ENCODE results near the gene PARD6G.

PARD6G gene

GRCh38 chr18:80136679-80137078 lies 110.6 kb downstream of the PARD6G start:
- DNase-seq, result no peak

- DNase-seq, result no peak
Measured at GRCh38 chr18:80135136-80135535, 112.2 kb downstream of the PARD6G start.

- no peak for DNase-seq
Measured at GRCh38 chr18:80133124-80133523, 114.2 kb downstream of the PARD6G start.

GRCh38 chr18:80132180-80132812 lies 115.0 kb downstream of the PARD6G start:
- DNase-seq, result no peak

- no peak for DNase-seq
Measured at GRCh38 chr18:80130555-80130954, 116.8 kb downstream of the PARD6G start.

GRCh38 chr18:80129672-80130367 lies 117.5 kb downstream of the PARD6G start:
- DNase-seq, result no peak

GRCh38 chr18:80127635-80128034 lies 119.7 kb downstream of the PARD6G start:
- no peak for DNase-seq

- no peak for DNase-seq
Measured at GRCh38 chr18:80126797-80127196, 120.5 kb downstream of the PARD6G start.

GRCh38 chr18:80124131-80124530 lies 123.2 kb downstream of the PARD6G start:
- no peak for DNase-seq

GRCh38 chr18:80120932-80121331 lies 126.4 kb downstream of the PARD6G start:
- no peak for DNase-seq

GRCh38 chr18:80119111-80119510 lies 128.2 kb downstream of the PARD6G start:
- DNase-seq, result no peak

- DNase-seq, result no peak
Measured at GRCh38 chr18:80115035-80115434, 132.3 kb downstream of the PARD6G start.

- DNase-seq, result peak; percentile 3 to 25 (median 20)
Measured at GRCh38 chr18:80112624-80113248, 134.6 kb downstream of the PARD6G start.

GRCh38 chr18:80109676-80110078 lies 137.6 kb downstream of the PARD6G start:
- peak; percentile 32 to 66 (median 36) for DNase-seq

GRCh38 chr18:80108739-80109675 lies 138.3 kb downstream of the PARD6G start, which contains the start of gene ADNP2:
ADNP2 (plus strand) TSS chr18:80109262; CDS start chr18:80117543, 8,281 bp downstream.
- DNase-seq, result peak; percentile 94 to 97 (median 96)

GRCh38 chr18:80108121-80108536 lies 139.2 kb downstream of the PARD6G start:
- DNase-seq, result no peak

- no peak for DNase-seq
Measured at GRCh38 chr18:80107426-80107825, 139.9 kb downstream of the PARD6G start.
